Measurements from ENCODE around the gene C8B. TPM values are rescaled to one million over a fixed set of nuclear protein-coding genes. Genes with fewer than 3 reads are reported as not detected.

Gene C8B
- total and polyA plus RNA-seq, 2 of the 13 experiments (the other 11 are each of a cell fraction or from before 2014, with no cell fraction given): 8.4 to 11.3 TPM

- no peak for TF ChIP-seq MAZ (IDR thresholded peaks at IDR 0.05; ENCODE audit: borderline replicate concordance, low read depth, low read length)
- no peak for TF ChIP-seq MAZ (CRISPR knock-in tag; IDR thresholded peaks at IDR 0.05; ENCODE audit: low read depth)
- no peak for TF ChIP-seq RFX3 (CRISPR knock-in tag; IDR thresholded peaks at IDR 0.05)
- no peak for TF ChIP-seq ZNF574 (CRISPR knock-in tag; IDR thresholded peaks at IDR 0.05)
- TF ChIP-seq NR2F2 (IDR thresholded peaks at IDR 0.05; ENCODE audit: borderline replicate concordance, low read depth): no peak
- TF ChIP-seq ZNF235 (CRISPR knock-in tag; IDR thresholded peaks at IDR 0.05; ENCODE audit: borderline replicate concordance): no peak
- TF ChIP-seq SATB2 (CRISPR knock-in tag; IDR thresholded peaks at IDR 0.05): no peak
- no peak for TF ChIP-seq AGO2 (optimal IDR thresholded peaks at IDR 0.05; ENCODE audit: low read depth, low read length)
- TF ChIP-seq HES4 (CRISPR knock-in tag; IDR thresholded peaks at IDR 0.05; ENCODE audit: borderline replicate concordance): no peak
These were observed 11.2 kb downstream of the C8B start (continued) for GRCh38 chr1:56954664-56955063.

GRCh38 chr1:56953386-56953785, 12.4 kb downstream of the C8B start:
- no peaks in the 10 kb centered on the region for H3K27me3 ChIP-seq (ENCODE audit: control insufficient read depth in 1 of 2, insufficient read depth in 2 of 2, low read length in 2 of 2)
- no peak for FAIRE-seq
- H3K79me2 ChIP-seq (ENCODE audit: insufficient read depth, low read length): no peaks in the 10 kb centered on the region
- DNase-seq (ENCODE audit: low spot score): peak; percentile 16
- TF ChIP-seq ARHGAP35 (CRISPR knock-in tag; IDR thresholded peaks at IDR 0.05; ENCODE audit: borderline replicate concordance) (no peak), HNRNPK (IDR thresholded peaks at IDR 0.05; ENCODE audit: low read depth, low read length, poor library complexity, severe bottlenecking) (no peak), ZNF7 (CRISPR knock-in tag; IDR thresholded peaks at IDR 0.05) (peak; percentile 64; the same call in 1 of the 2 replicates), ZNF790 (CRISPR knock-in tag; IDR thresholded peaks at IDR 0.05; ENCODE audit: borderline replicate concordance) (no peak), ARID2 (CRISPR knock-in tag; IDR thresholded peaks at IDR 0.05; ENCODE audit: borderline replicate concordance) (no peak), ZNF629 (CRISPR knock-in tag; conservative IDR thresholded peaks at IDR 0.05) (peak; percentile 92), HNF4A (CRISPR knock-in tag; IDR thresholded peaks at IDR 0.05) (peak; percentile 40; the same call in 1 of the 2 replicates), KDM1A (CRISPR knock-in tag; IDR thresholded peaks at IDR 0.05) (peak; percentile 81; the same call in 1 of the 2 replicates), RCOR2 (CRISPR knock-in tag; IDR thresholded peaks at IDR 0.05) (peak; percentile 62; the same call in 1 of the 2 replicates), ZMYM3 (CRISPR knock-in tag; IDR thresholded peaks at IDR 0.05) (0 out of 2 replicates have a peak, but pooled peaks have one; percentile 29), SOX13 (IDR thresholded peaks at IDR 0.05) (no peak), SOX13 (CRISPR knock-in tag; conservative IDR thresholded peaks at IDR 0.05 in 1 of 2, IDR thresholded peaks at IDR 0.05 in 1 of 2) (peak in 1 of 2 experiments; percentile 55; a peak in 1 of 4 replicates), FOXM1 (CRISPR knock-in tag; IDR thresholded peaks at IDR 0.05) (no peak), MLLT10 (CRISPR knock-in tag; IDR thresholded peaks at IDR 0.05) (no peak), EZH2 (conservative IDR thresholded peaks at IDR 0.05; ENCODE audit: low read depth, low read length) (no peak)
- no peak overlapping the region for H3K27ac ChIP-seq (ENCODE audit: extremely low read length, insufficient read depth, low read length)
- H3K36me3 ChIP-seq (replicated peaks in 1 of 2; ENCODE audit: control insufficient read depth in 1 of 2, insufficient read depth in 2 of 2, low read length in 2 of 2): no peaks in the 10 kb centered on the region
- in situ Hi-C loops (cut with HindIII; ENCODE audit: extremely low pct_ligation_motif_present, low pct_unique_long_range_greater_than_20kb) (no loop called here), intact Hi-C loops (cut with micrococcal nuclease; ENCODE audit: unreplicated experiment) (no loop called here)
- no peak overlapping the region for H3K4me3 ChIP-seq (replicated peaks in 1 of 3; ENCODE audit: insufficient read depth in 1 of 3, low read depth in 2 of 3, low read length in 3 of 3)
- H3K9ac ChIP-seq (ENCODE audit: insufficient read depth, low read depth, low read length): no peak overlapping the region
- no peak for ATAC-seq
- no peak overlapping the region for H2AFZ ChIP-seq (ENCODE audit: low read length)
- BruUV-seq (replicated peaks): no TSS peak
- H4K20me1 ChIP-seq (ENCODE audit: insufficient read depth, low read length): no peaks in the 10 kb centered on the region
- H3K4me1 ChIP-seq (ENCODE audit: insufficient read depth, low read length): peaks cover 64% of the 10 kb centered on the region
- ChIA-PET CTCF (ENCODE audit: low intra/inter-chr PET ratio, low total read pairs) (no interaction called here), POLR2A (no interaction called here)
- 39% methylated on average over 4 of the region's 5 CpGs for WGBS (ENCODE audit: low lambda C conversion rate)
- no peak overlapping the region for H3K4me2 ChIP-seq (ENCODE audit: low read depth, low read length)
- H3K9me3 ChIP-seq (ENCODE audit: low read length): no peaks in the 10 kb centered on the region

Data from HepG2 (cell line).